Medulla oblongata (tissue), 1 donor: ENCODE measurements around the gene SORCS1.

Source experiments
- DNase-seq: peaks from one replicate; pipeline ENCODE4 v3.0.0-alpha.2; 2015; ENCODE audit errors: extremely low spot score

The SORCS1 gene

GRCh38 chr10:107163881-107164861 is at the start of gene SORCS1:
Gene SORCS1, minus strand, starts transcription at chr10:107164706.
- peak; percentile 37 for DNase-seq

GRCh38 chr10:107214261-107214660 is 49.8 kb upstream of the SORCS1 start:
- no peak for DNase-seq

GRCh38 chr10:107213861-107214260 is 49.4 kb upstream of the SORCS1 start:
- DNase-seq: no peak

- no peak for DNase-seq
These were observed 42.3 kb upstream of the SORCS1 start for GRCh38 chr10:107206833-107207232.

- DNase-seq: no peak
These were observed 5.0 kb upstream of the SORCS1 start for GRCh38 chr10:107169516-107169915.

GRCh38 chr10:107168738-107169137 is 4.2 kb upstream of the SORCS1 start:
- no peak for DNase-seq

- DNase-seq: no peak
These were observed 1.9 kb upstream of the SORCS1 start for GRCh38 chr10:107166403-107166802.

GRCh38 chr10:107164992-107165391 is 486 bp upstream of the SORCS1 start:
- no peak for DNase-seq

- no peak for DNase-seq
These were observed 1.2 kb downstream of the SORCS1 start for GRCh38 chr10:107163076-107163855.

GRCh38 chr10:107160866-107161265 is 3.6 kb downstream of the SORCS1 start:
- no peak for DNase-seq

GRCh38 chr10:107159871-107160270 is 4.6 kb downstream of the SORCS1 start:
- no peak for DNase-seq

- no peak for DNase-seq
These were observed 7.4 kb downstream of the SORCS1 start for GRCh38 chr10:107157071-107157470.

GRCh38 chr10:107152087-107152486 is 12.4 kb downstream of the SORCS1 start:
- DNase-seq: no peak

GRCh38 chr10:107148906-107149305 is 15.6 kb downstream of the SORCS1 start:
- DNase-seq: no peak

- DNase-seq: no peak
These were observed 20.0 kb downstream of the SORCS1 start for GRCh38 chr10:107144490-107144889.

GRCh38 chr10:107141524-107142061 is 22.9 kb downstream of the SORCS1 start:
- no peak for DNase-seq

GRCh38 chr10:107139237-107139636 is 25.3 kb downstream of the SORCS1 start:
- DNase-seq: no peak

- no peak for DNase-seq
These were observed 30.9 kb downstream of the SORCS1 start for GRCh38 chr10:107133656-107134055.

GRCh38 chr10:107129000-107129399 is 35.5 kb downstream of the SORCS1 start:
- no peak for DNase-seq

- DNase-seq: no peak
These were observed 37.9 kb downstream of the SORCS1 start for GRCh38 chr10:107126512-107127065.

- no peak for DNase-seq
These were observed 41.8 kb downstream of the SORCS1 start for GRCh38 chr10:107122703-107123102.

GRCh38 chr10:107118866-107119265 is 45.6 kb downstream of the SORCS1 start:
- no peak for DNase-seq
